Right lobe of liver (tissue), 6 donors: Measurements from ENCODE around the gene COL1A1. TPM values are rescaled to one million over a fixed set of nuclear protein-coding genes. Genes with fewer than 3 reads are reported as not detected.

Source experiments
- ATAC-seq, 4 donors: fragments of 200-7000 bp; cut with Tn5 transposase; one replicate each; pipeline ENCODE4 v1.9.1; 2020; ENCODE audit warnings: mild to moderate bottlenecking in 4 of 4, moderate library complexity in 4 of 4
- DNase-seq, 3 donors: peaks; one replicate each; pipeline ENCODE4 v3.0.0-alpha.2; 2020
- H3K27ac ChIP-seq, 3 donors: fragments of 200-600 bp; one replicate each; pipeline ENCODE4 v1.8.0; 2022
- H3K27me3 ChIP-seq, 2 donors: fragments of 200-600 bp; one replicate each; pipeline ENCODE4 v1.8.0; 2022
- H3K36me3 ChIP-seq, 4 donors: fragments of 200-600 bp; sonication (generic) in 1 of 4; one replicate each; pipeline versions ENCODE4 v1.5.1 to v1.8.0; 2017 to 2022; ENCODE audit warnings: control low read depth in 1 of 4
- H3K4me1 ChIP-seq, 4 donors: fragments of 200-600 bp; sonication (generic) in 1 of 4; one replicate each; pipeline versions ENCODE4 v1.5.1 to v1.8.0; 2017 to 2022; ENCODE audit warnings: control low read depth in 1 of 4
- H3K4me3 ChIP-seq, 3 donors: fragments of 200-600 bp; one replicate each; pipeline ENCODE4 v1.8.0; 2022
- H3K9me3 ChIP-seq, 4 donors: fragments of 200-600 bp; sonication (generic) in 1 of 4; one replicate each; pipeline versions ENCODE4 v1.5.1 to v1.8.0; 2017 to 2022; ENCODE audit warnings: control low read depth in 1 of 4
- POLR2A ChIP-seq: fragments of 450-650 bp; IDR thresholded peaks from one replicate; pipeline ENCODE4 v1.6.1; 2017; ENCODE audit warnings: antibody characterized with exemption, mild to moderate bottlenecking
- WGBS: methylation state at CpG from one replicate; pipeline ENCODE4 v1.1.6; 2018; ENCODE audit warnings: low coverage, low lambda C conversion rate; ENCODE audit not compliant: insufficient coverage; ENCODE audit errors: missing lambda C conversion rate; 5-methylcytosine and 5-hydroxymethylcytosine counted together
- intact Hi-C, 2 donors: fragments of 100-400 bp; cut with DNase I; formaldehyde crosslinking; loops; one replicate each; pipeline versions ENCODE4 v1.11.2 to v1.14.1; 2022
- total RNA-seq, 6 experiments: library from RNA; depleted of rRNA in 2 of 6; stranded (reverse); fragments of >200 nt in 2 of 6; fragmentation: NEBNext Ultra II Directional in 3 of 6; extraction: Animal tissue kit (Norgen Biotek cat#: 25700) in 3 of 6; gene quantifications; one replicate each; pipeline versions ENCODE4 v1.1.0 to v1.2.4, GENCODE V29; 2016 to 2023
- TF ChIP-seq, protein P1 (sequence below), 4 donors: fragments of 200-600 bp in 3 of 4; fragments of 450-650 bp in 1 of 4; IDR thresholded peaks; one replicate each; pipeline versions ENCODE4 v1.5.1 to v1.8.0; 2016 to 2022; ENCODE audit warnings: antibody characterized with exemption in 4 of 4, mild to moderate bottlenecking in 2 of 4
- donor health status: DM: no; HTN: yes; CAD: no.
- donor health status: DM: no; HTN: no; CAD: no.
- donor health status: DM: no; HTN: no; CAD: no.
- donor health status: DM: no; HTN: yes; CAD: no.
- donor health status: DM: no; HTN: yes; CAD: no.

Gene COL1A1
- total RNA-seq, 6 experiments from 2014 or later, result 9.3 to 109 (median 34.7) TPM

DNA sequence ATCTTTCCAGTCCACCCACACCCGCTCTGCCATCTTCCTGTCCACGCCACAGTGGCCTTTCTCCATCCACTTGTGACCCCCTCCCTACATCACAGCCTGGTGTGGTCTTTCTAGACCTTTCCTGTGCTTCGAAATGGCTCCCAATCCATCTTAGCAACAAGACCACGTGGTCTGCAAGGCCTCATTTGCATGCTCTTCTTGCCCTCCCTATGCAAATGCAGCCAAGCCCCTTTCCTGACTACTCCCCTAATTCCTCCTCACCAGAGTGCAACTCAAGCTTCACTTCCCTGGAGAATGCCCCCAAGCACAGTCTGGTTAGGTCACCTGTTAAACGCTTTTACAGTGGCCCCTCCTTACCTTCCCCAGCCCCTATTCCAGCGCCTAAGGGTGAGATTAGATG is 57.1 kb downstream of the COL1A1 start:
- DNase-seq (no peak), ATAC-seq (no peak)
- TF ChIP-seq, protein P1, sequence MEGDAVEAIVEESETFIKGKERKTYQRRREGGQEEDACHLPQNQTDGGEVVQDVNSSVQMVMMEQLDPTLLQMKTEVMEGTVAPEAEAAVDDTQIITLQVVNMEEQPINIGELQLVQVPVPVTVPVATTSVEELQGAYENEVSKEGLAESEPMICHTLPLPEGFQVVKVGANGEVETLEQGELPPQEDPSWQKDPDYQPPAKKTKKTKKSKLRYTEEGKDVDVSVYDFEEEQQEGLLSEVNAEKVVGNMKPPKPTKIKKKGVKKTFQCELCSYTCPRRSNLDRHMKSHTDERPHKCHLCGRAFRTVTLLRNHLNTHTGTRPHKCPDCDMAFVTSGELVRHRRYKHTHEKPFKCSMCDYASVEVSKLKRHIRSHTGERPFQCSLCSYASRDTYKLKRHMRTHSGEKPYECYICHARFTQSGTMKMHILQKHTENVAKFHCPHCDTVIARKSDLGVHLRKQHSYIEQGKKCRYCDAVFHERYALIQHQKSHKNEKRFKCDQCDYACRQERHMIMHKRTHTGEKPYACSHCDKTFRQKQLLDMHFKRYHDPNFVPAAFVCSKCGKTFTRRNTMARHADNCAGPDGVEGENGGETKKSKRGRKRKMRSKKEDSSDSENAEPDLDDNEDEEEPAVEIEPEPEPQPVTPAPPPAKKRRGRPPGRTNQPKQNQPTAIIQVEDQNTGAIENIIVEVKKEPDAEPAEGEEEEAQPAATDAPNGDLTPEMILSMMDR (IDR thresholded peaks at IDR 0.05), result no peak
- no peak for TF ChIP-seq POLR2A
- H3K4me3 ChIP-seq, result no peak overlapping the region
- H3K27ac ChIP-seq, result peak overlapping the region in 1 of 3 donors; percentile 87
- intact Hi-C loops, result no loop called here
- no peaks in the 10 kb centered on the region for H3K27me3 ChIP-seq
- peaks cover 3 to 27% (median 6%) of the 10 kb centered on the region in 4 donors for H3K36me3 ChIP-seq
- 86% methylated on average over 5 of the region's 6 CpGs for WGBS
- H3K9me3 ChIP-seq, result no peaks in the 10 kb centered on the region
- H3K4me1 ChIP-seq, result peaks cover 0 to 68% (median 18%) of the 10 kb centered on the region in 4 donors

DNA sequence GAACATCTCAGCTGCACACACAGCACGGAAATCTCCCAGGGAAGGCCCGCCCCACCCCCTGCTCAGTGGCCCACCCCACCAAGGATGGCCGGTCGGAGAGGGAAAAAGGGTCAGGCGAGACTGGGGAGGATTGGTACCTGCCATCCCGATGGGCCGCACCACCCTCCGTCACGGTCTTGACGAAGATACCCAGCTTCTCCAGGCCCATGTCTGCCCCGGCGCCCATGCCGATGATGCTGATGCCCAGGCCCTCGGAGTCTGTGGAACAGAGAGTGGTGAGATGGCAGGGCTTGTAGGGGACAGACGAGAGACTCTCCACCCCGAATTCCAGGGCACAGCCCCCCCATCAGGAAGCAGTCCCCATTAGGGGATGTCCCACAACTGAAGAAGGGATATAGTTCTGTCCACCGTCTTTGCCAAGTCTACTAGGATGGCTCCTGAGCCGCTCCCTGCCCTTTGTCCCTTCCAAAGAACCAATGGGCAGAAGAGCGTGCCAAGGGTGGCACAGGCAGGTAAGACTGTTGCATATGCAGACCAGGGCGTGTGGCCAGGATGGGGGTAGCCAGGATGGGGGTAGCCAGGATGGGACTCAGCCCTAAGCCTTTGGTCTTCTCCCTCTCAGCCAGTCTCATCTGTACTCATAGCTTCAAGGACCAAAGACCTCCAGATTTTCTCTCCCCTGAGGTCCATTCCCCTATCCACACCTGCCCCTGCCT is 57.8 kb downstream of the COL1A1 start:
- intact Hi-C loops, result no loop called here
- H3K9me3 ChIP-seq, result no peaks in the 10 kb centered on the region
- no peak overlapping the region for H3K4me3 ChIP-seq
- TF ChIP-seq, protein P1 (IDR thresholded peaks at IDR 0.05), result no peak
- TF ChIP-seq POLR2A, result no peak
- DNase-seq (peak in 2 of 3 donors; percentile 86 to 87), ATAC-seq (peak in 1 of 4 donors; percentile 11)
- peak overlapping the region in 1 of 3 donors; percentile 87 for H3K27ac ChIP-seq
- H3K27me3 ChIP-seq, result no peaks in the 10 kb centered on the region
- peaks cover 7 to 34% (median 10%) of the 10 kb centered on the region in 4 donors for H3K36me3 ChIP-seq
- 41% methylated on average over 3 of the region's 20 CpGs for WGBS
- peaks cover 0 to 64% (median 18%) of the 10 kb centered on the region in 4 donors for H3K4me1 ChIP-seq

DNA sequence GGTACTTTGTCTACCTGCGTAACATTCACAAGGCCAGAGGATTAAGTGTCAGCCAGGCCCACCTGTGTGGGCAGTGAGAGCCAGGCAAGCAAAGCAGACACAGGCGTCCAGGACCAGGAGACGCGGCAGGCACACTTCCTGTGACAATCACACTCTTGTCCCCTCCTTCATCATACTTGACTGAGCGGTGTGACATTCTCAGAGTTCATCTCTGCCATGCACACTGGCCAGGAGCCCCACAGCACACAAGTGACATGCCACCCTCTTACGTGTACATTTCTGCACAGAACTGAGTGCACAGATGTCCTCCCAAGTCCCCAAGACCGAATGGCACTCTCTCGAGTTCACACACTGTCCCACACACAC is 59.7 kb downstream of the COL1A1 start:
- Histone ChIP-seq H3K9me3 (no peaks in the 10 kb centered on the region), H3K36me3 (peaks cover 7 to 49% (median 15%) of the 10 kb centered on the region in 4 donors), H3K27me3 (no peaks in the 10 kb centered on the region), H3K4me3 (no peak overlapping the region), H3K27ac (no peak overlapping the region), H3K4me1 (peaks cover 0 to 47% (median 11%) of the 10 kb centered on the region in 4 donors)
- intact Hi-C loops, result no loop called here
- DNase-seq, result peak in 1 of 3 donors; percentile 45
- no peak for ATAC-seq
- no peak for TF ChIP-seq POLR2A
- TF ChIP-seq, protein P1 (IDR thresholded peaks at IDR 0.05), result no peak
- 73% methylated on average over 5 of the region's 8 CpGs for WGBS

DNA sequence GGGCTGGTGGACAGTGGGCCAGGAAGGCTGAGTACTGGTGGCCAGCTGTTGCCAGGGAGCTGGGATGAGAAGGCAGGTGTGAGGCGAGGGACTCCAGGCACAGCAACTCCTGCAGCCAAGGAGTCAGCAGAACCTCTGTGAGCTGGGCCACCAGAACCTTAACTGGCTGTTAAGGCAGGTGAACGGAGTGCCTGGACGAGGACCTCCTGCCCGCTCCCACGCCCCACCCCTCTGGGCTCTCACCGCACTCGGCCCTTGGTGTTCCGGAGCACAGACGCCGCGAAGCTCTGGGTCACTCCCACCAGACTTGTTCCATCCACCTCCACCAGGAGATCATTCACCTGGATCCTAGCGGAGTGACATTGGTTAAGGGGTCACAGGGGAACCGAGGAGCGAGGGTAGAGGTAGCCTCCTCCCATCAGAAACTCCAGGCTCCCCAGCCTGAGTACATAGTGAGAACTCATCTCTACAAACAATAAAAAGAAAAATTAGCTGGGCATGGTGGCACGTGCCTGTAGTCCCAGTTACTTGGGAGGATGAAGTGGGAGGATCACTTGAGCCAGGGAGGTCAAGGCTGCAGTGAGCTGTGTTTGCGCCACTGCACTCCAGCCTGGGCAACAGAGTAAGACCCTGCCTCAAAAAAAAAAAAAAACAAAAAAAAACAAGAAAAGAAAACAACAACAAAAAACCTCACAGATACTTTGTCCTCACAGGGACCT is 60.2 kb downstream of the COL1A1 start:
- intact Hi-C loops, result no loop called here
- H3K27me3 ChIP-seq, result no peaks in the 10 kb centered on the region
- no peak overlapping the region for H3K27ac ChIP-seq
- DNase-seq, result peak in 1 of 3 donors; percentile 2
- no peak overlapping the region for H3K4me3 ChIP-seq
- 66% methylated on average over 3 of the region's 16 CpGs for WGBS
- peaks cover 7 to 55% (median 15%) of the 10 kb centered on the region in 4 donors for H3K36me3 ChIP-seq
- TF ChIP-seq, protein P1 (IDR thresholded peaks at IDR 0.05), result no peak
- TF ChIP-seq POLR2A, result no peak
- peaks cover 0 to 41% (median 9%) of the 10 kb centered on the region in 4 donors for H3K4me1 ChIP-seq
- no peaks in the 10 kb centered on the region for H3K9me3 ChIP-seq
- ATAC-seq, result no peak
